ENCODE measurements around the gene FYN.

DNA sequence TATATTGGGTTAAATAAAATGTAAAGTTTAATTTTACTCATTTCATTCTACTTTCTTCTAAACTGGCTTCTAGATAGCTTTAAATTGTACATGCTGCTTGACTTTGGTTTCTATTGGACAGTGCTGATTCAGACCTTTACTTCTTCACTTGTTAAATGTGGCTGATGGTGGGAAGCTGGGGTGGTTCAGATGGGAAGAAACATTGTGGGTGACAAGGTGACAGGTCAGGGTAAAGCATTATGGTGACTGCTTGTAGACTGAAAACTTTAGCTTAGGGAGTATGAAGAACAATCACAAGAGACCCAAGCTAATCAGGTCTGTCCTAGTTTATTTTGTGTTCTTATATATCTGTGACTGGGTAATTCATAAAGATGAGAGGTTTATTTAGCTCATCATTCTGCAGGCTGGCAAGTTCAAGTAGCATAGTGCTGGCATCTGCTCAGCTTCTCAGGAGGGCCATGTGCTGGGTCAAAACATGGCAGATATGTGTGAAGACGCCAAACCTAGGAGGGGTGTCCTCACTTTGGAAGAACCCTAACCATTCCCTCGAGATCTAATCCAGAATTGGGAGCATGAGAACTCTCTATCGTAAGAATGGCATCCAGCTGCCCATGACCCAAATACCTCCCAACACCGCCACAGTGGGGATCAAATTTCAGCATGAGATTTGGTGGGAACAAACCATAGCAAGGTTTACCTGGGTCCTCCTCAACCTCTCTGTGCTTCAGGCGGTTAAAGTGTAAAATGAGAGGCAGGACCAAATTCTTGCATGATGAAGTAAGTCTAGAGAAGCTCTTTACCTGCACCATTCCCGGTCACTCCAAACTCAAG, 102.8 kb downstream of the FYN start:
- TF ChIP-seq, protein P1, sequence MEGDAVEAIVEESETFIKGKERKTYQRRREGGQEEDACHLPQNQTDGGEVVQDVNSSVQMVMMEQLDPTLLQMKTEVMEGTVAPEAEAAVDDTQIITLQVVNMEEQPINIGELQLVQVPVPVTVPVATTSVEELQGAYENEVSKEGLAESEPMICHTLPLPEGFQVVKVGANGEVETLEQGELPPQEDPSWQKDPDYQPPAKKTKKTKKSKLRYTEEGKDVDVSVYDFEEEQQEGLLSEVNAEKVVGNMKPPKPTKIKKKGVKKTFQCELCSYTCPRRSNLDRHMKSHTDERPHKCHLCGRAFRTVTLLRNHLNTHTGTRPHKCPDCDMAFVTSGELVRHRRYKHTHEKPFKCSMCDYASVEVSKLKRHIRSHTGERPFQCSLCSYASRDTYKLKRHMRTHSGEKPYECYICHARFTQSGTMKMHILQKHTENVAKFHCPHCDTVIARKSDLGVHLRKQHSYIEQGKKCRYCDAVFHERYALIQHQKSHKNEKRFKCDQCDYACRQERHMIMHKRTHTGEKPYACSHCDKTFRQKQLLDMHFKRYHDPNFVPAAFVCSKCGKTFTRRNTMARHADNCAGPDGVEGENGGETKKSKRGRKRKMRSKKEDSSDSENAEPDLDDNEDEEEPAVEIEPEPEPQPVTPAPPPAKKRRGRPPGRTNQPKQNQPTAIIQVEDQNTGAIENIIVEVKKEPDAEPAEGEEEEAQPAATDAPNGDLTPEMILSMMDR (IDR thresholded peaks at IDR 0.05) = no peak
- TF ChIP-seq, protein P2, sequence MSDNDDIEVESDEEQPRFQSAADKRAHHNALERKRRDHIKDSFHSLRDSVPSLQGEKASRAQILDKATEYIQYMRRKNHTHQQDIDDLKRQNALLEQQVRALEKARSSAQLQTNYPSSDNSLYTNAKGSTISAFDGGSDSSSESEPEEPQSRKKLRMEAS (IDR thresholded peaks at IDR 0.05) = no peak
- TF ChIP-seq EP300 (IDR thresholded peaks at IDR 0.05) (no peak), NFE2L2 (conservative IDR thresholded peaks at IDR 0.05; ENCODE audit: low read length) (no peak), RARB (CRISPR knock-in tag; IDR thresholded peaks at IDR 0.05) (no peak), BHLHE40 (IDR thresholded peaks at IDR 0.05; ENCODE audit: low read depth, low read length) (no peak)
